Measurements from ENCODE around the gene CA10. TPM values are rescaled to one million over a fixed set of nuclear protein-coding genes. Genes with fewer than 3 reads are reported as not detected.
A peak's percentile ranks its signal among the peaks of the same experiment; 100 is the strongest.

The CA10 gene
- 0.37 and 0.46 TPM in 2 replicates for total RNA-seq (2021)
- long read RNA-seq, partial matches to known transcripts: 0 of 2 reads
- long read RNA-seq, other reads (novel, unspliced or antisense): 2 of 2 reads

- no CpG with 5 or more reads among the region's 52 CpGs for WGBS (ENCODE audit: extremely low coverage, insufficient read length, low lambda C conversion rate)
- H3K79me1 ChIP-seq (ENCODE audit: insufficient read depth, low read depth, low read length, poor library complexity, severe bottlenecking): no peaks in the 10 kb centered on the region
- H2AK5ac ChIP-seq (ENCODE audit: insufficient read length, low read length): no peak within 1 kb of the TSS
- no peaks in the 10 kb centered on the region for H3K4me1 ChIP-seq (ENCODE audit: insufficient read depth, low read length)
- no peaks in the 10 kb centered on the region for H3K9me3 ChIP-seq (ENCODE audit: control insufficient read depth, low read depth, low read length)
- H3K27me3 Mint-ChIP-seq (ENCODE audit: low read depth): peaks cover 77% of the 10 kb centered on the region
- H3K27ac Mint-ChIP-seq: no peak within 1 kb of the TSS
- H3K23ac ChIP-seq (ENCODE audit: insufficient read length, low read depth, low read length): no peak within 1 kb of the TSS
- no peak within 1 kb of the TSS for H4K5ac ChIP-seq (ENCODE audit: insufficient read length, low read depth, low read length)
- no peak within 1 kb of the TSS for H3K27ac ChIP-seq (ENCODE audit: insufficient read length, low read depth, low read length)
- H2BK20ac ChIP-seq (ENCODE audit: low read depth, low read length, poor library complexity, severe bottlenecking): no peak within 1 kb of the TSS
- H3K14ac ChIP-seq (ENCODE audit: insufficient read depth, low read length): 0 out of 2 replicates have a peak within 1 kb of the TSS, but pooled peaks have one; percentile 8
- no peak within 1 kb of the TSS for H3K9ac ChIP-seq (ENCODE audit: extremely low read depth, insufficient read length, low read length)
- H3K9me3 Mint-ChIP-seq: no peaks in the 10 kb centered on the region; a peak in 2 of 5 replicates
- no peak within 1 kb of the TSS for H4K8ac ChIP-seq (replicated peaks; ENCODE audit: insufficient read length, low read depth, low read length)
- peak; percentile 91 for DNase-seq
- H2AFZ ChIP-seq (ENCODE audit: low read length): no peak within 1 kb of the TSS
- H3K4me3 Mint-ChIP-seq: peak within 1 kb of the TSS; percentile 71 to 86
- no peaks in the 10 kb centered on the region for H3K79me2 ChIP-seq (ENCODE audit: insufficient read depth, low read length)
- no peak within 1 kb of the TSS for H3K56ac ChIP-seq (ENCODE audit: insufficient read length, low read depth, low read length)
- H2BK5ac ChIP-seq (ENCODE audit: insufficient read length, low read length): no peak within 1 kb of the TSS
- H3K23me2 ChIP-seq (ENCODE audit: insufficient read length, low read depth, low read length, poor library complexity, severe bottlenecking): peaks cover 23% of the 10 kb centered on the region
- no peaks in the 10 kb centered on the region for H4K20me1 ChIP-seq (ENCODE audit: control insufficient read depth, insufficient read depth, insufficient read length)
- no peak within 1 kb of the TSS for H3K4ac ChIP-seq (ENCODE audit: low read depth, low read length)
- H3K4me2 ChIP-seq (ENCODE audit: insufficient read depth, insufficient read length, low read length): peak within 1 kb of the TSS; percentile 78
- no peak within 1 kb of the TSS for H3T11ph ChIP-seq (ENCODE audit: low read length)
- no peak within 1 kb of the TSS for H3K18ac ChIP-seq (ENCODE audit: insufficient read length, low read depth, low read length)
- H4K91ac ChIP-seq (ENCODE audit: insufficient read length, low read depth, low read length): no peak within 1 kb of the TSS
- peaks cover 28% of the 10 kb centered on the region; the same call in 1 of the 2 replicates for H3K27me3 ChIP-seq (ENCODE audit: insufficient read depth, low read length)
- TF ChIP-seq CTCF (conservative IDR thresholded peaks at IDR 0.05): peak; percentile 65
- no peak within 1 kb of the TSS for H2BK12ac ChIP-seq (ENCODE audit: insufficient read length, low read depth, low read length)
- no peaks in the 10 kb centered on the region; a peak in 1 of 7 replicates for H3K36me3 Mint-ChIP-seq (ENCODE audit: insufficient read depth in 1 of 3, low read depth in 3 of 3)
- peaks cover 20 to 31% of the 10 kb centered on the region in 2 experiments for H3K4me1 Mint-ChIP-seq
- H2BK15ac ChIP-seq (ENCODE audit: low read depth, low read length): no peak within 1 kb of the TSS
- H2BK120ac ChIP-seq (ENCODE audit: low read depth, low read length, poor library complexity, severe bottlenecking): no peak within 1 kb of the TSS
These were observed at the start of gene CA10 for GRCh38 chr17:52158450-52159042. CA10 (minus strand) TSS chr17:52158714.

Data from H9 (cell line).